Tongue (tissue), 3 donors: ENCODE results near the gene CPT1C. TPM values are rescaled to one million over a fixed set of nuclear protein-coding genes. Genes with fewer than 3 reads are reported as not detected.
A peak's percentile ranks its signal among the peaks of the same experiment; 100 is the strongest.

Experiments used
- DNase-seq: peaks from one replicate; pipeline ENCODE4 v3.0.0-alpha.2; 2015
- small RNA-seq: library from RNA; depleted of rRNA; stranded (forward); fragments of <200 nt; gene quantifications from one replicate; pipeline ENCODE3, GENCODE V24; 2014; ENCODE audit warnings: low replicate concordance
- total RNA-seq: library from RNA; depleted of rRNA; stranded (reverse); fragments of >200 nt; gene quantifications from one replicate; pipeline ENCODE4 v1.2.3, GENCODE V29; 2014

The CPT1C gene
- total RNA-seq, 1 donor from 2014 or later, result 5.1 TPM

- no peak for DNase-seq
Observed at GRCh38 chr19:49758292-49758691, 67.4 kb downstream of the CPT1C start.

- DNase-seq, result no peak
Observed at GRCh38 chr19:49761249-49761624, 70.3 kb downstream of the CPT1C start.

GRCh38 chr19:49761625-49762311 is 70.9 kb downstream of the CPT1C start:
- peak; percentile 43 for DNase-seq

- DNase-seq, result no peak
Observed at GRCh38 chr19:49763230-49763629, 72.3 kb downstream of the CPT1C start, which contains the start of gene TSKS. Gene TSKS, minus strand, starts transcription at chr19:49763306. Its CDS starts 59 bp downstream, at chr19:49763247.

Small RNA genes within 50 kb of the gene (small RNA-seq; reads per million reads assigned to genes)
- not detected for gene MIR5088

Other genes starting within 250 kb of the CPT1C start
- gene SLC17A7, start 249.6 kb upstream of the CPT1C start, total RNA-seq, result 1.4 TPM
- gene PIH1D1, start 239.3 kb upstream of the CPT1C start, total RNA-seq, result 58.3 TPM
- 34.6 TPM for gene ALDH16A1, start 237.9 kb upstream of the CPT1C start, total RNA-seq
- gene FLT3LG, start 216.9 kb upstream of the CPT1C start, total RNA-seq, result 2.5 TPM
- 1,944 TPM for gene RPL13A, start 203.5 kb upstream of the CPT1C start, total RNA-seq
- gene RPS11, start 194.7 kb upstream of the CPT1C start, total RNA-seq, result 5,071 TPM
- gene FCGRT, start 178.5 kb upstream of the CPT1C start, total RNA-seq, result 122 TPM
- 41.4 TPM for gene RCN3, start 163.1 kb upstream of the CPT1C start, total RNA-seq
- 47.6 TPM for gene NOSIP, start 110.6 kb upstream of the CPT1C start, total RNA-seq
- 3.4 TPM for gene PRRG2, start 109.8 kb upstream of the CPT1C start, total RNA-seq
- 9.4 TPM for gene PRR12, start 99.9 kb upstream of the CPT1C start, total RNA-seq
- 15.5 TPM for gene RRAS, start 51.0 kb upstream of the CPT1C start, total RNA-seq
- 19.5 TPM for gene SCAF1, start 48.9 kb upstream of the CPT1C start, total RNA-seq
- 44.0 TPM for gene IRF3, start 25.3 kb upstream of the CPT1C start, total RNA-seq
- 10.9 TPM for gene BCL2L12, start 25.2 kb upstream of the CPT1C start, total RNA-seq
- 208 TPM for gene PRMT1, start 13.8 kb upstream of the CPT1C start, total RNA-seq
- 0.92 TPM for gene ADM5, start 1.5 kb upstream of the CPT1C start, total RNA-seq
- gene TSKS, start 72.2 kb downstream of the CPT1C start, total RNA-seq, result 1.1 TPM
- 56.2 TPM for gene AP2A1, start 75.9 kb downstream of the CPT1C start, total RNA-seq
- gene FUZ, start 122.2 kb downstream of the CPT1C start, total RNA-seq, result 25.7 TPM
- gene MED25, start 127.2 kb downstream of the CPT1C start, total RNA-seq, result 38.2 TPM
- gene PTOV1, start 160.0 kb downstream of the CPT1C start, total RNA-seq, result 78.4 TPM
- 23.1 TPM for gene PNKP, start 176.5 kb downstream of the CPT1C start, total RNA-seq
- 4.5 TPM for gene AKT1S1, start 186.2 kb downstream of the CPT1C start, total RNA-seq
- 11.9 TPM for gene TBC1D17, start 186.6 kb downstream of the CPT1C start, total RNA-seq
- not detected for gene IL4I1, start 205.8 kb downstream of the CPT1C start, total RNA-seq
- 3.6 TPM for gene ATF5, start 238.1 kb downstream of the CPT1C start, total RNA-seq
- 33.1 TPM for gene NUP62, start 238.4 kb downstream of the CPT1C start, total RNA-seq